Measurements from ENCODE around the gene NBEAL2. TPM values are rescaled to one million over a fixed set of nuclear protein-coding genes. Genes with fewer than 3 reads are reported as not detected.

The NBEAL2 gene
- total RNA-seq, 1 donor from 2014 or later = 11.7 TPM

DNA sequence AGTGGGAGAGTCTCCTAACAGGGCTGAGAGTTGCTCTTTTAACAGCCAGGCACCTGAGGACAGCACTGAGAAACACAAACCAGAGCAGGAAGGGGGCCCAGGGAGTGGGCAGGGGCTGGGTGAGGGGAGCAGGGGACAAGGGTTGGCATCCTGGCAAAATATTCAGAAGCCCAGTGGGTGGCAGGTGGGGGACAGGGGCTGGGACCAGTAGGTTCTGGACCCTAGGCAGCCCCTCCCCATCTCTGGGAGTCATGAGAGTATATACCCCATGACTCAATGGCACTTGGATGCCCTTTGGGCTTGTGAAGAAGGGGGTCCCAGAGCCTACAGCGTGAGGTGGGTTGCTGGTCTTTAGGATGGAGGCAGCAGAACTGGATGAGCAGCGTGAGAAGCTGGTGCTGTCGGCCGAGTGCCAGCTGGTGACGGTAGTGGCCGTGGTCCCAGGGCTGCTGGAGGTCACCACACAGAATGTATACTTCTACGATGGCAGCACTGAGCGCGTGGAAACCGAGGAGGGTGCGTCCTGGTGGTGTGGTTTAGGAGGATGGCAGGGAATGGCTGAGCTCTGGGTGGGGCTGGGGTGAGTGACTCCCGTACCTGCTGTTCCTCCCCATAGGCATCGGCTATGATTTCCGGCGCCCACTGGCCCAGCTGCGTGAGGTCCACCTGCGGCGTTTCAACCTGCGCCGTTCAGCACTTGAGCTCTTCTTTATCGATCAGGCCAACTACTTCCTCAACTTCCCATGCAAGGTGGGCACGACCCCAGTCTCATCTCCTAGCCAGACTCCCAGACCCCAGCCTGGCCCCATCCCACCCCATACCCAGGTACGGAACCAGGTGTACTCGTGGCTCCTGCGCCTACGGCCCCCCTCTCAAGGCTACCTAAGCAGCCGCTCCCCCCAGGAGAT, 24.2 kb downstream of the NBEAL2 start:
- DNase-seq (peak; percentile 27), ATAC-seq (ENCODE audit: poor library complexity) (no peak)
- intact Hi-C loops (cut with DNase I) = loop anchor here (10.0 kb wide), 1 partner anchor 299 kb away; the partner anchor contains the start of gene TMIE

DNA sequence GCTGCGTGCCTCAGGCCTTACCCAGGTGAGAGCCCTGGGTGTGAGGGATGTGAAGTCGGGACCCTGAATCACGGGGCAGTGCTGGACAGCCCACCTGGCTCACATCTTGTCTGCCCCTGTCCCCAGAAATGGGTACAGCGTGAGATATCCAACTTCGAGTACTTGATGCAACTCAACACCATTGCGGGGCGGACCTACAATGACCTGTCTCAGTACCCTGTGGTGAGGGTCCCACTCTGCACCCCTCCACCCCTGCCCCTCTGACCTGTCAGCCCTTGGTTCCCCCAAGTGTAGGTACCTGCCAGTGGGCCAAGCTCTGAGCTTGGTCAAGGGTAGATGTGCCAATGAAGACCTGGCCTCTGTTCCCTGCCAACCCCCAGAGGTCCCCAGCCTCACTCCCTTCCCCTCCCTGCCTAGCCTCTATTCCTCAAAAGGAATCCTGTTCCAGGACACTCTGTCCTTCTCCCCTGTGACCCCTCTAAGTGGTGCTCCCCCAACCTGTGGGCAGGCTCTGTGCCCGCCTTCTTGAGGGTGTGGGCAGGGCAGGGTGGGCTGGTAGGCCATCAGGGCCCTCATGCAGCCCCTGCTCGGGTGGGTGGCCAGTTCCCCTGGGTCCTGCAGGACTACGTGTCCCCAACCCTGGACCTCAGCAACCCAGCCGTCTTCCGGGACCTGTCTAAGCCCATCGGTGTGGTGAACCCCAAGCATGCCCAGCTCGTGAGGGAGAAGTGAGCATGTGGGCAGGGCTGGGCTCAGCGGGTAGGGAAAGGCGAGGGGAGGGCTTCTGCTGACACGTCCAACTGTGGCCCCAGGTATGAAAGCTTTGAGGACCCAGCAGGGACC, 25.1 kb downstream of the NBEAL2 start:
- DNase-seq = peak; percentile 32
- no peak for ATAC-seq (ENCODE audit: poor library complexity)
- intact Hi-C loops (cut with DNase I) = loop anchor here (10.0 kb wide), 1 partner anchor 300 kb away; the partner anchor contains the start of gene TMIE

DNA sequence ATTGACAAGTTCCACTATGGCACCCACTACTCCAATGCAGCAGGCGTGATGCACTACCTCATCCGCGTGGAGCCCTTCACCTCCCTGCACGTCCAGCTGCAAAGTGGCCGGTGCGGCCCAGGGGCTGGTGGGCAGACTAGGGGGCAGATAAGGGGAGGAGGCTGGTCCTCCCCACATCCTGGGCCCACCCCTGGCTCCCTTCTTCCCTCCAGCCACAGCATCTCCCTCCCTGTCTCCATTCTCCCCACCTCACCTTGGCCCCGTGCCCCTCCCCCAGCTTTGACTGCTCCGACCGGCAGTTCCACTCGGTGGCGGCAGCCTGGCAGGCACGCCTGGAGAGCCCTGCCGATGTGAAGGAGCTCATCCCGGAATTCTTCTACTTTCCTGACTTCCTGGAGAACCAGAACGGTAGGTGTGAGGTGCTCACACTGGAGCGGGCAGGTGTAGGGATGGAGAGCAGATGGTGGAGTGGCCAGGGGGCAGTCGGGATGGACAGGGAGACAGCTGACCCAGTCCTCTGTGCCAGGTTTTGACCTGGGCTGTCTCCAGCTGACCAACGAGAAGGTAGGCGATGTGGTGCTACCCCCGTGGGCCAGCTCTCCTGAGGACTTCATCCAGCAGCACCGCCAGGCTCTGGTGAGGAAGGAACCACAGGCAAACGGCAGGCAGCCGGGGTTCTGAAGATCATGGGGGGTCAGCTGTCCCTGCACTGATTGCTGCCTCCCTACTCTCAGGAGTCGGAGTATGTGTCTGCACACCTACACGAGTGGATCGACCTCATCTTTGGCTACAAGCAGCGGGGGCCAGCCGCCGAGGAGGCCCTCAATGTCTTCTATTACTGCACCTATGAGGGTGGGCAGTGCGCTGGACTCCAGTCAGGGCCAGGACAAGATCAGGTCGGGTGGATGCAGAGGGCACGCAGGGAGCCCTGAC, 26.0 kb downstream of the NBEAL2 start:
- ATAC-seq (ENCODE audit: poor library complexity) (no peak), DNase-seq (peak; percentile 36)
- intact Hi-C loops (cut with DNase I) = loop anchor here (10.0 kb wide), 1 partner anchor 301 kb away; the partner anchor contains the start of gene TMIE

- DNase-seq = no peak
- intact Hi-C loops (cut with DNase I) = loop anchor here (10.0 kb wide), 1 partner anchor 301 kb away; the partner anchor contains the start of gene TMIE
- no peak for ATAC-seq (ENCODE audit: poor library complexity)
Measured at GRCh38 chr3:47006145-47006651, 26.7 kb downstream of the NBEAL2 start.

GRCh38 chr3:47007001-47007400, 27.5 kb downstream of the NBEAL2 start:
- intact Hi-C loops (cut with DNase I) = loop anchor here (10.0 kb wide), 1 partner anchor 302 kb away; the partner anchor contains the start of gene TMIE
- DNase-seq (no peak), ATAC-seq (ENCODE audit: poor library complexity) (no peak)

GRCh38 chr3:47007482-47008233, 28.2 kb downstream of the NBEAL2 start:
- no peak for ATAC-seq (ENCODE audit: poor library complexity)
- DNase-seq = peak; percentile 31
- intact Hi-C loops (cut with DNase I) = loop anchor here (10.0 kb wide), 1 partner anchor 303 kb away; the partner anchor contains the start of gene TMIE

DNA sequence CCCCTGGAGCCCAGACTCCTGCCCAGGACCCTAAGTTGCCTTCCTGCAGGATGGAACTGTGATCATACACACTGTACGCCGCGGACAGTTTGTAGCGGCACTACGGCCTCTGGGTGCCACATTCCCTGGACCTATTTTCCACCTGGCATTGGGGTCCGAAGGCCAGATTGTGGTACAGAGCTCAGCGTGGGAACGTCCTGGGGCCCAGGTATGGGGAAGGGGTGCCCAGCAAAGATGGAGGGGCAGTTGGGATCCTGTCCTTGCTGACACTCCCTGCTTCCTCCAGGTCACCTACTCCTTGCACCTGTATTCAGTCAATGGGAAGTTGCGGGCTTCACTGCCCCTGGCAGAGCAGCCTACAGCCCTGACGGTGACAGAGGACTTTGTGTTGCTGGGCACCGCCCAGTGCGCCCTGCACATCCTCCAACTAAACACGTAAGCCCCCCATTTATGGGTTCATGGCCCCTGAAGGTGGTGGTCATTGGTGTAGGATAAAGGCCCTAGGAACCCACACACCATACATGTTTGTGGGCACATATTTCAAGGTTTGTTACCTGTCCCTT, 28.8 kb downstream of the NBEAL2 start:
- ATAC-seq (ENCODE audit: poor library complexity) (no peak), DNase-seq (peak; percentile 33)
- intact Hi-C loops (cut with DNase I) = loop anchor here (10.0 kb wide), 1 partner anchor 304 kb away; the partner anchor contains the start of gene TMIE

DNA sequence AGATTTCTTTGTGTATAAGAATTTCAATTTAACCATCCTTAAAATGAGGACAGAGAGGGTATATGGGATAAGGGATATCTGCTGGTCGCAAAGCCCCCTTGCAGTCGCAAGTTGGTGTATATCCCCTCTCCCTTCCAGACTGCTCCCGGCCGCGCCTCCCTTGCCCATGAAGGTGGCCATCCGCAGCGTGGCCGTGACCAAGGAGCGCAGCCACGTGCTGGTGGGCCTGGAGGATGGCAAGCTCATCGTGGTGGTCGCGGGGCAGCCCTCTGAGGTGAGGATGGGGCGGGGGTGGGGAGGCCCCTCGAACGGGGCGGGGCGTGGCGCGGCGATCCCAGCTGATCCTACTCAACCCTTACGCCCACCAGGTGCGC, 29.4 kb downstream of the NBEAL2 start:
- intact Hi-C loops (cut with DNase I) = loop anchor here (10.0 kb wide), 1 partner anchor 304 kb away; the partner anchor contains the start of gene TMIE
- DNase-seq = no peak
- ATAC-seq (ENCODE audit: poor library complexity) = no peak

- intact Hi-C loops (cut with DNase I) = loop anchor here (10.0 kb wide), 1 partner anchor 305 kb away; the partner anchor contains the start of gene TMIE
- DNase-seq (peak; percentile 92), ATAC-seq (ENCODE audit: poor library complexity) (peak; percentile 96)
Measured at GRCh38 chr3:47009225-47010110, 30.0 kb downstream of the NBEAL2 start.

DNA sequence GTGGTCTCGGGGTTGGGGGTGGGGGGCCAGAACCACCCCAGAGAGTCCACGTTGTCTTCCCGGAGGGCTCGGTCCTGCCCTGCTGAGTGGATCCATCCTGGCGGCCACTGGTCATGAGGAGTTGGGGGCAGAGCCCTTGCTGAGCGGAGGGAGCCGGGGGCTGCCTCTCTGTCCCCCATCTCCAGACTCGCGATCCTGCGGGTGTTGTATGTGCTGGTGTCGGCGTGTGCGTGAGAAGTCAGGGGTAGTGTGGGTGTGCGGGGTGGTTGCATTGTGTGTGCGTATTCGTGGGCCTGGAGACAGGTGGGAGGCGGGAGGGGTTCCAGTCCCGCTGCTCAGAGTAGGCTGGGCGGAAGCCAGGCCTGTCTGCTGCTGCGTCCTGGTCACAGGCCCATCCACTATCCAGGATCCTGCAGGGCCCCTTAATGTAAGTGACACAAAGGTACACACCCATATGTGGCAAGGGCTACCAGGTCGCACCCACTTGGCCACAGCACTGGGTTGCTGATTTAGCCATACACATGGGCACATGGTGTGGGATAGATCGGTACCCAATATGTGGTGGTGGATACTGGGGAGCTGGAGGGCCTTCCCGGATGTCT, 30.7 kb downstream of the NBEAL2 start:
- no peak for DNase-seq
- intact Hi-C loops (cut with DNase I) = no loop called here
- no peak for ATAC-seq (ENCODE audit: poor library complexity)

DNA sequence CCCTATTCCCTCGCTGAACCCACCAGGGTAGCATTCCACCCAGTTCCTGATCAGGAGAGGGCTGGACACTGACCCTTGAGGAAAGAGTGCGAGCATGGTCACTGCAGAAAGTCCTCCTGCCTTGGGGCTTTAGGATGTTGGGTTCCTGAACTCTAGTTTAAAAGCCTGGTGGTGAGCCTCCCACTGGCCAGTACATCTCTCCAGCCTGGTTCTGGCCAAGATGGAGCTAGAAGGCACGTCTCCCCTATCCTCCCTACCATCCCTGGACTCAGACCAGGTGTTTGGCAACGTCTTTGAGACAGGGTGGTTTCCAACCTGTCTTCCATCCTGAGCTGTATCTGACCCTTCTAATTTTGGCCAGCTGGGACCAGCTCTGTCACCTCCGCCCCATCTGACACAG, 31.4 kb downstream of the NBEAL2 start:
- intact Hi-C loops (cut with DNase I) = no loop called here
- ATAC-seq (ENCODE audit: poor library complexity) (no peak), DNase-seq (no peak)

DNA sequence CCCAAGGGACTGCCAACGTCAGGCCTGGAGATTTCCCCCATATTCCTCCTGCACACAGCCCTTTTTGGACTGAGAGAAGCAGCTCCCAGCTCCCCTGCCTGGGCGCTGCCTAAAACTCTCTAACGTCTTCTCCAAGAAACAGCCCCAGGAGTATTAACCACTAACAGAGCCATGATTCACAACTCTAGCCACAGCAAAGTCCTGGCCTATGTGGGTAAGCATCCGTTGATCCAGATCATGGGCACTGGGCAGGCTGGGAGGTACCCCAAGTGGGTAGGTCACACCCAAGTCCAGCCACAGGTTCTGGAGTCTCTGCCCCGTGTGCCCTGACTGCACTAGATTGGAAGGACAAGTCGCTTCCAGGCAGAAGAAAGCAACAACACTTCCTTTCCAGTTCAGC, 31.9 kb downstream of the NBEAL2 start:
- intact Hi-C loops (cut with DNase I) = no loop called here
- ATAC-seq (ENCODE audit: poor library complexity) (no peak), DNase-seq (no peak)

DNA sequence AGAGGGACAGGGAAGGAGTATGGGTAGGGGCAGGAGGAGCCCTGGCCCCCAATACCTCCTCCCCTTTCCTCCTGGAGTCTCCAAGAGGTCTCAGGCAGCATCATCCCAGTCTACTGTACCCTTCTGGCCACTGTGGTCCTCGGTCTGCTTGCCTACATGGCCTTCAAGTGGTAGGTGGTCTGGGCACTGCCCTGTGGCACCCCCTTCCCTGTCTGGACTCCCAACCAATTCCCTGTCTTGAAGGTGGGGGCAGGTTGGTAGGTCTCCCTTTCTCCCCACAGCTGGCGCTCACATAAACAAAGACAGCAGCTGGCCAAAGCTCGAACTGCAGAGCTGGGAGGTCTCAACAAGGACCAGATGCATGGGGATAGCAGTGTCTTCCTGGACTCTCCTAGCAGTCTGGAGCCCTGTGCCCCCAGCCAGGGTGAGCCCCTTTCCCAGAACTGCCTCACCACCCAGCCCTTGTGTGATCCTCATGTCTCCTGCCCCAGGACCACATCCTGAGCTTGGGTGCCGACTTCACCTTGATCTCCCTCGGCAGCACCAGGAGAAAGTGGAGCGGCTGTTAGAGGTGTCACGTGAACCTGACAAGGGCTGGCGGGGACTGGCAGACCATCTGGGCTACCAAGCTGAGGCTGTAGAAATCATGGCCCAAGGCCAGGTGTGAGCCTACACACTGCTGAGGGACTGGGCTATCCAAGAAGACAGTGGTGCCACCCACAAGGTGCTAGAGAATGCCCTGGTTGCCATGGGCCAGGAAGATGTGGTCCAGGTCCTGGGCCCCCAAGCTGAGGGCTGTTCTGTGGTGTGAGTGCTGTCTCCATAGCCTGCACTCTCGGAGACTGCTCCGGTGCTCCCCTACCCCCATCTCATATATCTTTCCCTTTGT, 33.1 kb downstream of the NBEAL2 start:
- DNase-seq (no peak), ATAC-seq (ENCODE audit: poor library complexity) (no peak)
- intact Hi-C loops (cut with DNase I) = no loop called here

DNA sequence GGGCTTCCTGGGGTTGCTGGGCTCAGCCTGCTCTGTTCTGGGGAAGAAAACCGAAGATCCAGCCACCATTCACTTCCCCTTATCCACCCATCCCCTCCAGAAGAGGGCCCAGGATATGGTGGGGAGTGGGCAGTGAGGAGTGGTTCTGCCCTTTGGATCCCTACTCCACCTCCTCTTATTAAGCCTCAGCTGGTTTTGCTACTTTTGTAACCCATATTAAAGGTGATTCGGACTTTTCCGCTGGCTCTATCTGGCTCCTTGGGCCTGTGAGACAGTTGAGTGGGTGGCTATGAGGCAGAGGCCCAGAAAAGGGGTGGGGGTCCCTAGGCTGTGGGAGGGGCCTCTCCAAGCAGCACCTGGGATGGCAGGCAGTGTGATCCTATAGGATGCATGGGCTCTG, 33.8 kb downstream of the NBEAL2 start:
- intact Hi-C loops (cut with DNase I) = no loop called here
- no peak for DNase-seq
- ATAC-seq (ENCODE audit: poor library complexity) = no peak

- DNase-seq (no peak), ATAC-seq (ENCODE audit: poor library complexity) (no peak)
- intact Hi-C loops (cut with DNase I) = no loop called here
Measured at GRCh38 chr3:47014036-47014435, 34.6 kb downstream of the NBEAL2 start.

Measured in Right ventricle myocardium superior (tissue), 1 donor.